DOHH2 (cell line): ENCODE data around the gene EPHA3.

Experiments used
- EZH2phosphoT487 ChIP-seq: fragments of 200-600 bp; sonication (generic); IDR thresholded peaks from 2 replicates; pipeline ENCODE4 v1.6.1; 2017; ENCODE audit warnings: borderline replicate concordance, mild to moderate bottlenecking, antibody characterized with exemption, low read length, moderate library complexity, mixed read lengths
- TF ChIP-seq, protein P1 (sequence below): fragments of 200-600 bp; sonication (generic); IDR thresholded peaks from one replicate; pipeline ENCODE4 v1.5.1; 2014; ENCODE audit warnings: antibody characterized with exemption, mild to moderate bottlenecking, low read depth, low read length; ENCODE audit not compliant: poor library complexity, severe bottlenecking

GRCh38 chr3:89375451-89375850, 268.0 kb downstream of the EPHA3 start:
- TF ChIP-seq, protein P1, sequence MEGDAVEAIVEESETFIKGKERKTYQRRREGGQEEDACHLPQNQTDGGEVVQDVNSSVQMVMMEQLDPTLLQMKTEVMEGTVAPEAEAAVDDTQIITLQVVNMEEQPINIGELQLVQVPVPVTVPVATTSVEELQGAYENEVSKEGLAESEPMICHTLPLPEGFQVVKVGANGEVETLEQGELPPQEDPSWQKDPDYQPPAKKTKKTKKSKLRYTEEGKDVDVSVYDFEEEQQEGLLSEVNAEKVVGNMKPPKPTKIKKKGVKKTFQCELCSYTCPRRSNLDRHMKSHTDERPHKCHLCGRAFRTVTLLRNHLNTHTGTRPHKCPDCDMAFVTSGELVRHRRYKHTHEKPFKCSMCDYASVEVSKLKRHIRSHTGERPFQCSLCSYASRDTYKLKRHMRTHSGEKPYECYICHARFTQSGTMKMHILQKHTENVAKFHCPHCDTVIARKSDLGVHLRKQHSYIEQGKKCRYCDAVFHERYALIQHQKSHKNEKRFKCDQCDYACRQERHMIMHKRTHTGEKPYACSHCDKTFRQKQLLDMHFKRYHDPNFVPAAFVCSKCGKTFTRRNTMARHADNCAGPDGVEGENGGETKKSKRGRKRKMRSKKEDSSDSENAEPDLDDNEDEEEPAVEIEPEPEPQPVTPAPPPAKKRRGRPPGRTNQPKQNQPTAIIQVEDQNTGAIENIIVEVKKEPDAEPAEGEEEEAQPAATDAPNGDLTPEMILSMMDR, result no peak
- TF ChIP-seq EZH2phosphoT487, result no peak
